HG02852 (cell line): ENCODE measurements around the gene BTRC.
"Not testable (repeated sequence)": the region's sequence is repeated elsewhere in the genome, so short reads cannot be mapped to it uniquely, and the experiment has no call there.

Source experiments
- ATAC-seq: cut with Tn5 transposase; IDR thresholded peaks from one replicate; pipeline ENCODE4 v1.9.1; 2021; ENCODE audit warnings: mild to moderate bottlenecking, moderate library complexity; ENCODE audit not compliant: unreplicated experiment

The BTRC gene

DNA sequence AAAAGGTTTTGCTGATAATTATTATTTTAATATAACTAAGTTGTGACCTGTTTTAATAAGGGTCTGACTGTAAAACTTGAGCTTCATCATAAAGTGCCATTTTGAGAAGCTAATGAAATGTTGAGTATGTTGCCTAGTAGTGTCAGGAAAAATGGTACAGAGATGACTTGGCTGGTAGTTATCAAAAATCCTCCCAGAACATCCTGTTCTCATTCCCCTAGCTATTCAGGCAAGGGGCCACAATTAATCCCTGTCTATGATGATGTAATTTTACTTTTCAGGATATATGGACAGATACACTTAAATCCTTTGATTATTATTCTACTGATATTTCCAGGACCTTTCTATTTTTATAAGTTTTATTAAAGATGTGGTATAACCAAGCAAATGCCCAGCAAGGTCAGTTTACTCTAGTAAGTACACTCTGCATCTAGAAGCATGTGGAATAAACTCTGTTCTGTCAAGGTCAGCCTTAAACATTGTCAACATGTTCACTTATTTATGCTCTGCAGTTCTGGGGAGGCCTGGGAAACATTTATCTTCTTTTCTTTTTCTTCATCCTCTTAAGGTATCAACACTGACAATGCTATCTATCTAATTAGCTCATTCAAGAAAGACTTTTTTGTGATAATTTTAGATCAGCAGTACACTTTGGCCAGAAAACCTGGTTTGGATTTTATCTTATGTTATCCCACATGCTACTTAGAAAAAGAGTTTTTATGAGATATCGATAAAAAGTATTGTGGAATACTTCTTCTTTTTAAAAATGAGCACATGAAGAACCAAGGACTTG is 32.1 kb downstream of the BTRC start:
- ATAC-seq: no peak

DNA sequence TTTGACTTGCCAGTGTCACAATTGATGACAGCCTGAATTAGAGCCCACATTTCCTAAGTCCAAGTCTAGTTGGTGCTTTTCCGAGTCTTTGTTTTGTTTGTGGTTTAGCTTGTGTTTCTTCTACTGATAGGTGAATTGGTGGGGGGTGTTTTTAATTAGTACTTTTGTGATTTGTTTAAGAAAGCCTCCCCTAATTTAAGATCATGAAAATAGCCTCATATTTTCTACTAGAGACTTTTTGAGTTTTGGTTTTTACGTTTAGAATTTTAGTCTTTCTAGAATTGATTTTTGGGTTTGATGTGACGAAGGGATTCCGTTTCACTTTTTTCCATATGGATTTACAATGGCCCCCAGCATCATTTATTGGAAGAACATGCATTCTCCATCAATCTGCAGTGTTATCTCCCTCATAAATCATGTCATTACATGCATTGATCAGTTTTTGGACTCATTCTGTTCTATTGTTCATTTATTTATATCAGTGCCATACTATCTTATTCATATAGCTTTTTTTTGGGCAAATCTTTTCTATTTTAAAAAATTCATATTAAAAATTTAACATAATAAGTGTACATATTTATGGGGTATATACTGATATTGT is 32.8 kb downstream of the BTRC start:
- ATAC-seq: no peak

DNA sequence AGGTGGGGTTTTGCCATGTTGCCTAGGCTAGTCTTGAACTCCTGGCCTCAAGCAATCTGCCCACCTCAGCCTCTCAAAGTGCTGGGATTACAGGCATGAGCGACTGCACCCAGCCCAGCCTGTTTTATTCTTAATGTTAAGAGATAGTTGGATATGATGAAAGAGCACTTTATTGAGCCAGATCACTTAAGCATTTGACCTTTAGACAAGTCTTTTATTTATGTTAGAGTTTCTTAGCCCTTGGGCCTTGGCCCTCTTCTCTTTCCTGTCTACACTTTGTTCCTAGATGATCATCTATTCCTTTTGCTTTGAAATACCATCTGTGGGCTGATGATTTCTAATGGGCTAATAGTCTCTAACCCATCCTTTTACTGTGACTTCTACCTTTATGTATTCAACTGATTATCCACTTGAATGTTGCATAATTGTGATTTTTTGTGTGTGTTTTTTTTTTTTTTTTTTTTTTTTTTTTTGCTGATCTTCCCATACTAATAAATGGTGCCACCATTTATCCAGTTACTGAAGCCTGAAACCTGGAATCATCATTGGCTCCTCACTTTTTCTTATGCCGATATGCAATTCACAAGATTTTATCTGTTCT is 34.8 kb downstream of the BTRC start:
- ATAC-seq: no peak

DNA sequence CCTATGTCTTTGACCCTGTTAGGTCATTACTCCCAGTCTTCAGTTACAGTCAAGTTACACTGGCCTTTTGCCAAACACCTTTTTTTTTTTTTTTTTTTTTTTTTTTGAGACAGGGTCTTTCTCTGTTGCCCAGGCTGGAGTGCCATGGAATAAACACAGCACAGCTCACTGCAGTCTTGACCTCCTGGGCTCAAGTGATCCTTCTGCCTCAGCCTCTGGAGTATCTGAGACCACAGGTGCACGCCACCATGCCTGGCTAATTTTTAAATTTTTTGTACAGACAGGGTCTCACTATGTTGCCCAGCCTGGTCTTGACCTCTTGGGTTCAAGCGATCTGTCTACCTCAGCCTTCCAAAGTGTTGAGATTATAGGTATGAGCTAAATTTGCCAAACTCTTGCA is 35.6 kb downstream of the BTRC start:
- ATAC-seq: not testable (repeated sequence)

DNA sequence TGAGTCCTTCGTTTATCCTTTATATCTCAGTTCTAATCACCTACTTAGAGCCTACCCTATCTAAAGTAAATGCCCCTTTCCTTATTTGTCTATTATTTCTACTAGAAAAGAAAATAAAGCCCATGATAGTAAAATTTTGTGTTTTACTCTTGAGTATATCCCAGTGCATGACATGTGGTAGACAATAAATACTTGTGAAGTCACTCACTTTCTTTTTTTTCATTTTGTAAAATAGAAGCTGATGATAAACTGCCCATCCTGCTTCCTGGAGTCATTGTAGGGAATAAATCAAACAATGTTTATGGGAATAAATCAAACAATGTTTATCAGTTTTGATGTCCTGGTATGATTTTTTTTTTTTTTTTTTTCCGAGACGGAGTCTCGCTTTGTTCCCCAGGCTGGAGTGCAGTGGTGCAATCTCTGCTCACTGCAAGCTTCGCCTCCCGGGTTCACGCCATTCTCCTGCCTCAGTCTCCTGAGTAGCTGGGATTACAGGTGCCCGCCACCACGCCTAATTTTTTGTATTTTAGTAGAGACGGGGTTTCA is 36.1 kb downstream of the BTRC start:
- ATAC-seq: no peak

DNA sequence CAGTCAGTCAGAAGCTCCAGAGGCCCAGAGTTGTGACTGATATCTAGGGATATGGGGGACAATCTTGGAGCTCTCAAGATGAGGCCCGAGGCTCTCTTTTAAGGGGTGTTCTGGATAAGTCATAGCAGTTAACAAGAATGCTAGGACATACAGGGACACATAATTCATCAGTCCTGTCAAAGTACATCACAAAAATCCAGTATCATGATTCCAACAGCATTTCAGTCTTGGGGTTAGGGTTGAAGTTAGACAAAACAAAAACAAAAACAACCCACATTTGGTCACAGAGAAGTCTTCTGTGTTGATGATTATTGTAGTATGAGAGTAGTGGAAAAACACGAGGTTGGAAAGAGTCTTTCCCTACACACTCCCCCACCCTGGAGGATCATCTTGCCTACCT is 39.4 kb downstream of the BTRC start:
- ATAC-seq: no peak

DNA sequence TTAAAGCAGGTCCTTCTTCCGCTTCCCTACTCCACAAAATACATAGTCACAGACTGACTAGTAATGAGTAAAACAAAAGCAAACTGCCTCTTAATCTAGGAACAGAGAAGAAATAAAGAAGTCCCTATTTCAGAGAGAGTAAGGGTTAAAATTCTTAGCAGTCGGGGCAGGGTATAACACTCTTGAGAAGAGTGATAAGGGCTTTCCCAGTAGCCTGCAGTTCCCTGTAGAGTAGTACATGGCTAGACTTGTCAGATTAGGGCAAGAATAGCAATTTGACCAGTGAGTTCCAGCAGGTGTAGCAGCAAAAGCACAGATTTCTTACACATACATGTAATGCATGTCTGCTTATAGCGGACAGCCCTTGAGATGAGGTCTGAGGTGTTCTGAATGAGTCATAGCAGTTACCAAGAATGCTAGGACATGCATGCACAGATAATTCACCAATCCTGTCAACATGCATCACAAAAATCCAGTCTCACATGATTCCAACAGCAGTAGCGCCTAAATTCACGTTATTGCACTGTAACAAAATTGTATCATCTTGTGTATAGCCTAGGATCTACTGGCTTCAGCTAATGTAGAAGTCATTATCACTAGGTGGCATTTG is 40.7 kb downstream of the BTRC start:
- no peak for ATAC-seq

DNA sequence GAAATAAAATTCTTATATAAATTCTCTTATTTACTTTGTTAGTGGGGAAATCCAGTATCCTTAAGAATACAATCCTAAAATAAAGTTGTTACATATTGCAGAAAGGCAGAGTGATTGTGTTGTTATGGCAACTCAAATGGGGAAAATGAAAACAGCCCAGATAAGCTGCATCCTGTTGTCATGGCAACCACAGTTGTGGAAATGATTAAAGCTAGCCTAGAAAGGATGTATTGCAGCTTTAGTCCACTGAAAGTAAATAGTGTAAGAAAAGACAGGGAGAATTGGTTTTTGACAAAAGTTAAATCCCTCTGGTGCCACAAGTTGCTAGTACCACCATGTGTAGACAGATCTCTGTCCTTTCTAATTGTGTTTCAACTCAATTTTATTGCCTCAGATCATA is 43.2 kb downstream of the BTRC start:
- no peak for ATAC-seq

DNA sequence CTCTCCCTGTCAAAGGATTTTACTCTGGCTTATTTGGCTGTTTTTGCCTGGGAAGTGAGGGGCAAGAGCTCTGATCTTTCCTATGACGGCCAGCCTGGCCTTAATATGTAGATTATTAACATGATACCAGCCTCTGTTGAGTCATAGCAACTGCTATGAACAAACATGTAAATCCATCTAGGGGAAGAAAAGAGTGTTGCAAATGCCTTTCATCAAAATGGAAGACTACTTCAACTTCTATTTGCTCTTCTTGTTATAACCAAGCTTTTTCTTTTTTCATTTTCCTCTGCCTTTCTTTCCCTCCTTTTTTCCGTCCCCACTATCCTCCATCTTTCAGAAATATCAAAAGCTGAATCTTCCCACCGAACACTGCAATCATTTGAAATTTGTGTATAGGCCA is 46.6 kb downstream of the BTRC start:
- ATAC-seq: no peak

DNA sequence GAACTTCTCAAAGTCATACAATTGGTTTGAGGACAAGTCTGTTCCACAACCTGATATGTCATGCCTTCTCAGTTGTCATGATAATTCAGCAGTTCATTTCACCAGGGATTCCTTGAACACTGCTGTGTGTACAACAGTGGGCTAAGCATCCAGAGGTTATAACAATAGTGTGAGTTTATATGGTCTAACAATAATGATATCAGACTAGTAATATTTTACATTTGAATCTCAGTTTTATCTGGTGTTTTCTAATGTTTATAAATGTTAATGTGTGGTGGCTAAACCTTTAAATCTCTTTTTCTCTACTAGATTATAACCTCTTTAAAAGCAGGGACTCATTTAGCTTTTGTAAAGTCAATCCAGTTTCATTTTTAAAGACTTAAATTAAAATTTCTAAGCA is 48.7 kb downstream of the BTRC start:
- no peak for ATAC-seq

DNA sequence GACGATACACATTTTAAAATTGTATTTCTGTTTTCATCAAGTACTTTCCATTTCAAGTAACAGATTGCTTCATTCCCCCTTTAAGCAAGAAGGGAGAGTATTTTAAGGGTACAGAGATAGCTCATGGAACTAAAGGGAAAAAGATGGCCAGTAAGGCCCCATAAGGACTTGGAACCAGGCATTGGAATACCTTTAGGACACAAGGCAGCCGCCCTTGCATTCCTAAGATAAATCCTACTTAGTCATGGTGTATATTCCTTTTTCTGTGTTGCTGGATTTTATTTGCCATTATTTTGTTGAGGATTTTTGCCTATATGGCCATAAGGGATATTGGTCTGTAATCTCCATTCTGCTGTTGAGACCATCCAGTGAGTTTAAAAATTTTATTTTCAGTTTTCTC is 49.2 kb downstream of the BTRC start:
- no peak for ATAC-seq

DNA sequence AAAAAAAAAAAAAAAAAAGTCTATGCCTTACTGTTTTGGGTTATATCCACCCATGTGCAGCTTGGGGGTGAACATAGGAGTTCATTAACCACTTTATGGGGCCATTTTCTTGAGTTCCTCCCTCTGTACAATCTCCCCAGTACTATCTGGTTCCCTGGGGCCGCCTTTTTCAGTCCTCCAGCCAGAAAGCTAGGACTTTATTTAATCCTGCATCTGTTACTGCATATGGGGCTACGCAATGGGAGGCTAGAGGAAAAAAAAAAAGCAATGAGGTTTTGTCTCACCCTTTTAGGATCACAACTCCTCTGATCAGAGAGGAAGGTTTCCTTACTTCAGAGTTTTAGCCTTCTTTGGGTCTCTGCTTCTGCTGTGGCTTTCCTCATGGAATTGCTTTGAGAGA is 51.0 kb downstream of the BTRC start:
- no peak for ATAC-seq

DNA sequence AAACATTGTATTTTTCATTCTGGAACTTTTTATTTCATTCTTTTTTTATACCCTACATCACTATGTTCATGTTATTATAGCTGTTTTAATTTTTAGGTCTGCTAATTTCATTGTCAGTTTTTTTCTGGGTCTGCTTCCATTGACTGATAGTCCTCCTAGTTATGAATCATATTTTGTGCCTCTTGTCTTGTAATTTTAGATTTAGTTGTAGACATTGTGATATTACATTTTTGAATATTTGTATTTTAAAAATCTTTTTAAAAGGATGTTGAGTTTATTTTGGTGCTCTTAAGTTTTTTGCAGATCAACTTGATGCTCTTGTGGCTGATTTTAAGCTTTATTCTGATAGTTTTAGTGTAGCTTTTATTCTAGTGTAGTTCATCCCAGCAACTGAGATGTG is 57.6 kb downstream of the BTRC start:
- no peak for ATAC-seq

DNA sequence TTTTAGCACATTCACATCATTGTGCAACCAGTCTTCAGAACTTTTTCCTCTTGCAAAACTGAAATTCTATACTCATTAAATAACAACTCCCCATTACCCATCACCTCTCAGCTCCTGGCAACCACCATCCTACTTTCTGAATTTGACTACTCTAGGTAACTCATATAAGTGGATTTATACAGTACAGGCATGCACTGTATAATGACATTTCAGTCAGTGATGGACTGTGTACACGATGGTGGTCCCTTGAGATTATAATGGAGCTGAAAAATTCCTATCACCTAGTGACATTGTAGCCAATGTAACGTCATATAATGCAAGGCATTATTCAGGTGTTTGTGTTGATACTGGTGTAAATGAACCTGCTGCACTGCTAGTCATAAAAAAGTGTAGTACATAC is 60.1 kb downstream of the BTRC start:
- ATAC-seq: no peak

DNA sequence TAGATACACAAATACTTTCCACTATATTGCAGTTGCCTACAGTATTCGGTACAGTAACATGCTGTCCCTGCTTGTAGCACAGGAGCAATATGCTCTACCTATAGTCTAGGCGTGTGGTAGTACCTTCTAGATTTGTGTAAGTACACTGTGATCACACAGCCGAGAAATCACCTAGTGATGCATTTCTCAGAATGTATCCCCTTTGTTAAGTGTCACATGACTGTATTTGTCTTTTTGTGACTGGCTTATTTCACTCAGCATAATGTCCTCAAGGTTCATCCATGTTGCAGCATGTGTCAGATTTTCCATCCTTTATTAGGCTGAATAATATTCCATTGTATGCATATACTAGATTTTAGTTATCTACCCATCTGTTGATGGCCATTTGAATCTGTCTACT is 61.9 kb downstream of the BTRC start:
- no peak for ATAC-seq

DNA sequence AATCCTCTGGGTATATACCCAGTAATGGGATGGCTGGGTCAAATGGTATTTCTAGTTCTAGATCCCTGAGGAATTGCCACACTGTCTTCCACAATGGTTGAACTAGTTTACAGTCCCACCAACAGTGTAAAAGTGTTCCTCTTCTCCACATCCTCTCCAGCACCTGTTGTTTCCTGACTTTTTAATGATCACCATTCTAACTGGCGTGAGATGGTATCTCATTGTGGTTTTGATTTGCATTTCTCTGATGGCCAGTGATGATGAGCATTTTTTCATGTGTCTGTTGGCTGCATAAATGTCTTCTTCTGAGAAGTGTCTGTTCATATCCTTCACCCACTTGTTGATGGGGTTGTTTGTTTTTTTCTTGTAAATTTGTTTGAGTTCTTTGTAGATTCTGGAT is 68.0 kb downstream of the BTRC start:
- not testable (repeated sequence) for ATAC-seq

DNA sequence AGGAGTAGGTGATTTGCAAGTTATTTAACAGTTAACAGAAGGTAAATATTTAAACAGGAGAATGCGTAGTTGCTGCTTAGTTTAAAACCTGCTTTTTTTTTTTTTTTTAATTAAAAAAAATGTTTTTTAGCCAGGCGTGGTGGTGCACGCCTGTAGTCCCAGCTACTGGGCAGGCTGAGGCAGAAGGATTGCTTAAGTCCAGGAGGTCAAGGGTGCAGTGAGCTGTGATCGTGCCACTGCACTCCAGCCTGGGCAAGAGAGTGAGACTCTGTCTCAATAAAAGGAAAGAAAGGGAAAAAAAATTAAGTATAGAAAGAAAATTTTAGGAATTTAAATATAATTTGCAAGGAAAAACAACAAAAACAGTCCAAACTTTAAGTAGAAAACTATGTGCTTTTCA is 71.6 kb downstream of the BTRC start:
- ATAC-seq: no peak

DNA sequence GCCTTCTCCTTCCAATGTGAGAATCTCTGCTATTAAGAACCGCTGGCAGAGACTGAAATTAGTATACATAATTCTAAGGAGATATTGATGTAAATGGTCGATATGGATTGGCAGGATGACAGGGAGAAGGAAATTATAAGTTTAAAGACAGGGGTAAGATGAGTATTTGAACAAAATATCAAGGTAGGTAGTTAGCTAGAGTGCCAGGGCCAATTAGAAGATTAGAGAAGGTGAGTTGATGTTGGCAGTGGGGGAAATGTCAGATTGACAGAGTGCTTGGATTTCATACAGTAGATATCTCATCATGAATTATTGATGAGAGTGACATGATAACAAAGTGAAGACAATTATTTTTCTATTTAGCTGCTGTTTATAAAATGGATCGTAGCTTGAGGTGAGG is 74.1 kb downstream of the BTRC start:
- no peak for ATAC-seq

DNA sequence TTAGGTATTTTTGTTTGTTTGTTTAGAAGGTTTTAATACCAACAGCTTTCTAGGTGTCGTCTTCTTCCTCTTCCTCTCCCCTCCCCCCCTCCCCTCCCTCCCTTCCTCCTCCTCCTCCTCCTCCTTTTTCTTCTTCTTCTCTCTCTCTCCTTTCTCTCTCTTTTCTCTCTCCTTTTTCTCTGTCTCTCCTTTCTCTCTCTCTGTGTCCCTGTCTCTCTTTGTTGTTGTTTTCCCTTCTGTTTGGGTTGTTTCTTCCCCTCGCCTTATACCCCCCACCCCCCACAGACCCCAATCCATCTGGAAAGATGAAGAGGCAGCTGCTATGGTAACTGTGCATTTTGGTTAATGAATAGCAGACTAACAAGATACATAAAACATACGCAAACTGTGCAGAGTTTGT is 75.5 kb downstream of the BTRC start:
- ATAC-seq: no peak

DNA sequence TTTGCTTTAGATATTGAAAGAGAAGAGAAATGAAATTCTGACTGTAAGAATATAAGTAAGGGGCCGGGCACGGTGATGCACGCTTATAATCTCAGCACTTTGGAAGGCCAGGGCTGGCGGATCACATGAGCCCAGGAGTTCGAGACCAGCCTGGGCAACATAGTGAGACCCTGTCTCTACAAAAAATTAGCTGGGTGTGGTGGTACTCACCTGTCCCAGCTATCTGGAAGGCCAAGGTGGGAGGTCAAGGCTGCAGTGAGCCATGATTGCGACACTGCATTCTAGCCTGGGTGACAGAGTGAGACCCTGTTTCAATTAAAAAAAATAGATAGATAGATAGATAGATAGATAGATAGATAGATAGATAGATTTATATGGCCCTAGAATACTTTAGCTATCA is 82.3 kb downstream of the BTRC start:
- ATAC-seq: no peak

DNA sequence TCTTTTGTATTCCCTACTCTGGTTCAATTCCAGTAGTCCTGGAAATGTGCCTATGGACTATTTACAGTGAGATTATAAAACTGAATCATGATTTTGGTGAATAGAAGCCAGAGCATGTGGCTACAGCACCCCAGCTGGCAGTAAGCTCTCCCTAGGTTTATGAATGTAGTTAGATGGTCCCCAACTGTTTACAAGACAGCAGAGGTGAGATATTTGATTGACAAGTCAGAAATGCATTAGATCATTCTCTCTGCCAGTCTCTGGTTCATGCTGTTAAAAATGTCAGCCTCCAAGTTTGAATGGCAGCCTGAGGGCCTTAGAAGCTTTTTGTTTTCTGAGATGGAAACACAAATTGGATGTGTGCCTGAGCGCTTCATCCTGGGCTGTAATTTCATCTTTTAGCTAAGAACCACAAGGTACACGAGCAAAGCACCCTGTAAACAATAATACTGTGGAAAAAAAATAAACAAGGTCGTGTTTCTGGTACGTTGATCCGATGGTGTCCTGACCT is 85.0 kb downstream of the BTRC start:
- ATAC-seq: no peak
